GM18867 (cell line): ENCODE results near the gene GAS2.

Experiments
- ATAC-seq: cut with Tn5 transposase; IDR thresholded peaks from one replicate; pipeline ENCODE4 v1.9.1; 2021; ENCODE audit warnings: mild to moderate bottlenecking, moderate library complexity; ENCODE audit not compliant: unreplicated experiment

Gene GAS2

GRCh38 chr11:22786475-22786874 lies 120.1 kb downstream of the GAS2 start:
- peak; percentile 97 for ATAC-seq

GRCh38 chr11:22787055-22787454 lies 120.6 kb downstream of the GAS2 start:
- no peak for ATAC-seq

- peak; percentile 33 for ATAC-seq
Observed at GRCh38 chr11:22787551-22788162, 121.2 kb downstream of the GAS2 start.

GRCh38 chr11:22792497-22792896 lies 126.1 kb downstream of the GAS2 start:
- no peak for ATAC-seq

DNA sequence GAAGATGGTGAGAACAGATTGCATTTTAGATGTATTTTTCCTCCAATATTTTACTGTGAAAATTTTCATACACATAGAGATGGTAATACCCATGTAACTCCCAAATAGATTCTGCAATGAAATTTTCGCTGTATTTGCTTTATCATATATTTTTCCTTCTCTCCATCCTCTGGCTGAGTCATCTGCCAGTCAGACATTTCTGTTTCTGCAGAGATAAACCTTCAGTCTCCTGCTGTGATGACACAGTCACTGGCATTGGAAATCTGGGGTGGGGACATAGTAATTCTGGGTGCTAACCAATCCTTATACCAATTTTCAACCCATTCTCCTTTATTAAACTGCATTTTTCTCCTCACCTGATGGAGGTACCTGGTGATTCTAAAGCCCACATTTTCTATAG lies 129.5 kb downstream of the GAS2 start:
- no peak for ATAC-seq

DNA sequence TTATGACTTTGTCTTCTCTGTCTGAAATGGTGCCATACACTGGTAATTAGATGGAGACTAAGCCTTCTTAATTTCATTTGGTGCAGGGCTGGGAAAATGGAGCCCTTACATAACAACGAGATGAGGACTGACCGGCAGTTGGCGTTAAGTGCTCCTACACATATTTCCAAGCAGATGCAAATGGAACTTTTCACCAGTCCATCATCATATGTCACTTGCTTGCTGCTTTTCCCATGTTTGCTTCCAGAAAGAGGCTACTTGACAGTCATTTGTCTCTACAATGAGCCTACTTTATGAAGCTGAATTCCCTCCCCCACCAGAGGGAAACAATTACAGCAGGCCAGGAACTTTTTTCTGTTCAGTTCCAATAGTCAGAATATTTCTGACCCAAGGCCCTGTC lies 130.6 kb downstream of the GAS2 start:
- no peak for ATAC-seq

GRCh38 chr11:22798901-22799300 lies 132.5 kb downstream of the GAS2 start:
- ATAC-seq, result no peak

DNA sequence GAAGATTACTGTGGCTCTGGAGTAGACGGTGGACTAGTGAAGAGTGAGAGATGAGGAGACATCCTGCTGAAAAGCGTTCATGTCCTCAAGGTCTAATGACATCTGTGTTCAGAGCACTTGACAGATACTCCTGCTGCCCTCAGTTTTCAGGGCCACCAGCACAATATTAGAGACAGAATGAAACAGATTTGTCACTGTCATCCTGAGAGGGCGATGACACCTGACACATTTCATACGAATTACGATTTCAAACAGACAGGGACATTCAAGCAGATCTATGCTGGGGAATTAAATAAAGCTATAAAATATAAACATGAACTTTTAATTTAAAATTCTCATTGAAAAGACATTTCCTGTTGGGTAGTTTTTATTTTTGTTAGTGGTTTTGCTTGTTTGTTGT lies 134.1 kb downstream of the GAS2 start:
- ATAC-seq, result no peak

DNA sequence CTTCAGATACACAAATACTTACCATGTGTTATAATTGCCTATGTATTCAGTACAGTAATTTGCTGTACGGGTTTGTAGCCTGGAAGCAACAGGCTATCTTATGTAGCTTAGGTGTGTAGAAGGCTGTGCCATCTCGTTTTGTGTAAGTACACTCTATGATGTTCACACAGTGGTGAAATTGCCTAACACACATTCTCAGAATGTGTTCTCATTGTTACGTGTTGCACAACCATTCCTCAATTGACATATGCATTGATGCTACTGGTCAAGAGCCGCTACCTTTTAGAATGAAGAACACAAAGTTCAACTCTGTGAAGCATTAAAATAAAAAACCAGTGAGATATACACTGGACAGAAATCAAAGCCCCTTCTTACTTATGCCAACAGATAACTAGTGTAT lies 136.4 kb downstream of the GAS2 start:
- ATAC-seq, result no peak

GRCh38 chr11:22807391-22807790 lies 141.0 kb downstream of the GAS2 start:
- ATAC-seq, result no peak

DNA sequence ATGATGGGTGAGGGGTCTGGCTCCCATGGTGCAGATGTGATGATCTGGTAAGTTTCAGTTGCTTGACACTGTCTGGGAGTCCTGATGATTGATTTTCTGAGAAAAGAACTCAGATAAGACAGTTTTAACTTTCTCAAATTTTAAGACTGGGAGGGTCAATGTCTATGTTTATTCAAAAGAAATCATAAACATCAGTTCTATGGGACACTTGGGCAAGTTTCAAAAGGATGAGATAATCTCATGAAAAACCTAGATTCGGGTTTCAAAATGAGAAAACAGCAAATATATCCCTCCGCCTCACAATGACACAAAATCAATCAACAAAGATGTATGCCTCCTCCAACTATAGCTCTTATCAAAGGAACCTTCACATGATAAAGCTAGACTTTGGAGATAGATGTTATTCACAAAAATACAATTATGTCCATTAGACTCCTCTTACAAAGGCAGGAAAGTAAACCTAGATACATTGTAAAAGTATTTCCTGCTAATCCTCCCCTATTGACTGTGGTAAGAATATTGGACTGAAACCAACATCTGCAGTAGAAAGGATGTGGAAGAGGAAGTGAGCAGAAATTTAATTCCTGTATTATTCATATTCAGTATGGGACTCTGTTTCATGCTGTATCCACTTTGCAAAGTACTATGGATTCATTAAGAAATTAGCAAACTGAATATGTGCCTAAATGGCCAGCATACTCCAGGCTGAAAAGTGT lies 141.6 kb downstream of the GAS2 start:
- ATAC-seq, result peak; percentile 95

DNA sequence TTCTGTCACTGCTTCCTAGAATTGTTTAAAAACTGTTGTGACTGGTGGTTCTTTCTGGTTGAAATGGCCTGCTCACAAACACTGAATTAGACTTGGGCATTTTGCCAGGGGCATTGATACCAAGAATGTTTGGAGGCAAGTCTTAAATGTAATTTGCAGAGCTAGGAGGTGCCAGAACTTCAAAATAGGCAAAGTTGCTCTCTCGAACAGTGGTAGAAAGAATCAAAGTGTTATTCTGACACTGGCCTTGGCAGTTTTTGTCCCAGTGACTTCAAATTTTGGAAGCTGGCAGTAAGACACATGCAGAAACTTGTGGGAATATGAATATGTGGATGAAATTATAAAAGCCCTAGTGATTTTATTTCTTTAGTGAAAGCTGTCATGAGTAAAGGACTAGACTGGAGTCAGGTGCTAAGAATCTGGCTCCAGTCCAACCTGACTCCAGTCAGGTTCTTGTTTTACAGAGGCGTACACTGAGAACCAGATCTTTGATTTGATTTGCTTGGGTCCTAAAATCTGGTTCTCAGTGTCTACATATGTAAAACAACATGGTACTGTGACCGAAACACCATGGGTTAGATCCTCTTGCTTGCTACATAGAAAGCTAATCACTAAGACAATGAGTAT lies 142.3 kb downstream of the GAS2 start:
- ATAC-seq, result peak; percentile 49

GRCh38 chr11:22809893-22810292 lies 143.5 kb downstream of the GAS2 start:
- ATAC-seq, result no peak

- ATAC-seq, result no peak
Observed at GRCh38 chr11:22822203-22822602, 155.8 kb downstream of the GAS2 start.

- ATAC-seq, result no peak
Observed at GRCh38 chr11:22828373-22828772, 162.0 kb downstream of the GAS2 start.

- ATAC-seq, result peak; percentile 94
Observed at GRCh38 chr11:22829231-22830081, 163.0 kb downstream of the GAS2 start, which contains the start of gene SVIP. SVIP (minus strand) TSS chr11:22829801; CDS start chr11:22829748, 53 bp downstream.

DNA sequence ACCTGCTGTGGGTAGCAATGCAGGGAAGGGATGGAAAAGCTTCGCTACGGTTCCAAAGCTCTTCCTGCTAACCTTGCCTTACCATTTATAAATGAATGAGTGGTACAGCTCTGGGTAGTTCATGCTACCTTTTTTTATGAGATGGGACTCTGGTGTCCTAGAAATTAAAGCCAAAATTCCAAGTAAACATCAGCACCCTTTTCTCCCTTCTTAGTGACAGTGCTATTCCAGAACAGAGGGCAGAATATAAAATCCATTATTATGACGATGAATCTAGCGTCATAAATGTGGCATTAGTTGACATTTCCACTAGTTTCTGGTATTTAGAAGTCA lies 163.6 kb downstream of the GAS2 start:
- no peak for ATAC-seq

GRCh38 chr11:22832315-22833015 lies 166.1 kb downstream of the GAS2 start:
- no peak for ATAC-seq

- ATAC-seq, result no peak
Observed at GRCh38 chr11:22846726-22847125, 180.3 kb downstream of the GAS2 start.

DNA sequence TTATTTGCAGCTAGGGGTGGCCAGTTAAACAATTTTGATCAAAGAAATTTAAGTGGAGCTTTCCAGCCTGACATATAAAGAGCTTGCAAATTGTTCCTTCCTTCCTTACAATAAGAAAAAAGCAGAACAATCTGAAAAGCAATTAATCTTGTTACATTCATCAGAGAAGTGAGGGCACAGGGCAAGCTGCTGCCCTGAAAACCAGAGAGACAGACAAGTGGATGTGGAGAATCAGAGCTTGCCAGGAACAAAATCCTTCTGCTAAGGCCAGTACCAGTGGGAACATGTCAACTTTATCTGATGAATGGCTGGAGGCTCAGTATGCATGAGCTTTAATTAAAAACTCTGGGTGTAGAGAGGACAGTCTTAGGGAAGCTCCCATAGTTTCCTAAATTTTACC lies 185.1 kb downstream of the GAS2 start:
- no peak for ATAC-seq

DNA sequence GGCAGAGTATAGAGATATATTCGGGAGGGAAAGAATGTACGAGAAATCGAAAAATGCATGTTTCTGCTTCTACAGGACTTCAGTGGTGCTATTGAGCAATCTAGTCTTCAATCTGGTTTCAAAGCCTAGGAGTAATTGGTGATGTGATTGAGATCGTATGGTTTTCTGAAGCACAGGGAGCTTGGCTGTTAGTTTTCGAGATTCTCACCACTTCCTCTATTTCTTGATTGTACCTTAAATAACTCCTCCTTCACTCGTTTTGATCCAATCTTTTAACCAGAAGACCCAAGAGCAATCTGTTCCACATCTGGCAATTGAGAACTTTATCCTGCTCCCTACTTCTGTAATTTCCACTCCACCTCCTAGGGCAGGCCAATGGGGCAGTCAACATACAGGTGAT lies 193.3 kb downstream of the GAS2 start:
- no peak for ATAC-seq
